ENCODE results near the gene SHB.

DNA sequence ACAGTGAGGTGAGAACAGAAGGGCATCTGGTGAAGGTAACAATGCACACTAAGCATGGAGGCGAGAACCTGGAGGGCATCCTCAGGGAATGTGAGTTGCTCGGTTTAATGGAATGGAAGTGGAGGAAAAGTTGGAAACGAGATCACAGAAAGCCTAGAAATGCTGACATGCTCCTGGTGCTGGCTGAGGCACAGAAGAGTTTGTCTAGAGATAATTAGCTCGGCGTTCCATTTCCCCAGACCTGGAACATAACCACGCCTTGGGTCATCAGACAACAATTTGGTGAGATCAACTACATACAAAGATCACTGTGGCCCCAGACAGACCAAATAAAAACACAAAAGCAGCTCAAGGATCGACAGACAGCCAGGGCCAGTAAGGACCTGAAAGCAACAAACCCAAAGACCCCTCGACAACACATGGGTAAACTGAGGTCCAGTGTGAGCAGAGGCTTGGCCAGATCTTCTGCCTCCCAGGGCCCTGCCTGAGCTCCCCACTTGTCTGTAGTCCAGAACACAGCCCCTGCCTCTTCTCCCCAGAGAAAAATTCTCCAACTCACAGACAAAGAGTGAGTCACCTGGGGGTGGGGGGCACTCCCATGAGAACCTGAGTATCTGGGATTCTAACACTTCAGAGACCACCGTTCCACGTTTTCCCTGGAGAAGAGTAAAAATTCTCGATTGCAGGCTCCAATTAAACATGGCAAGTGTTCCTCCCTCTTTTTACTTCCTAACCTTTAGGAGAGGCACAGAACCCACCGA, 52.5 kb downstream of the SHB start:
- TF ChIP-seq, protein P1, sequence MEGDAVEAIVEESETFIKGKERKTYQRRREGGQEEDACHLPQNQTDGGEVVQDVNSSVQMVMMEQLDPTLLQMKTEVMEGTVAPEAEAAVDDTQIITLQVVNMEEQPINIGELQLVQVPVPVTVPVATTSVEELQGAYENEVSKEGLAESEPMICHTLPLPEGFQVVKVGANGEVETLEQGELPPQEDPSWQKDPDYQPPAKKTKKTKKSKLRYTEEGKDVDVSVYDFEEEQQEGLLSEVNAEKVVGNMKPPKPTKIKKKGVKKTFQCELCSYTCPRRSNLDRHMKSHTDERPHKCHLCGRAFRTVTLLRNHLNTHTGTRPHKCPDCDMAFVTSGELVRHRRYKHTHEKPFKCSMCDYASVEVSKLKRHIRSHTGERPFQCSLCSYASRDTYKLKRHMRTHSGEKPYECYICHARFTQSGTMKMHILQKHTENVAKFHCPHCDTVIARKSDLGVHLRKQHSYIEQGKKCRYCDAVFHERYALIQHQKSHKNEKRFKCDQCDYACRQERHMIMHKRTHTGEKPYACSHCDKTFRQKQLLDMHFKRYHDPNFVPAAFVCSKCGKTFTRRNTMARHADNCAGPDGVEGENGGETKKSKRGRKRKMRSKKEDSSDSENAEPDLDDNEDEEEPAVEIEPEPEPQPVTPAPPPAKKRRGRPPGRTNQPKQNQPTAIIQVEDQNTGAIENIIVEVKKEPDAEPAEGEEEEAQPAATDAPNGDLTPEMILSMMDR (IDR thresholded peaks at IDR 0.05), result no peak
- no peak for TF ChIP-seq POLR2A (IDR thresholded peaks at IDR 0.05)
